HT1080 (cell line): Measurements from ENCODE around the gene TFCP2L1. TPM values are rescaled to one million over a fixed set of nuclear protein-coding genes. Genes with fewer than 3 reads are reported as not detected.
"Not testable (repeated sequence)": the region's sequence is repeated elsewhere in the genome, so short reads cannot be mapped to it uniquely, and the experiment has no call there.

Source experiments
- DNase-seq: peaks from one replicate; pipeline ENCODE4 v3.0.0-alpha.2; 2015; ENCODE audit warnings: low read depth
- total RNA-seq: library from RNA; depleted of rRNA; stranded (reverse); fragments of >200 nt; shearing (Covaris generic); gene quantifications from 2 replicates; pipeline ENCODE4 v1.2.3, GENCODE V29; 2014

The TFCP2L1 gene
- total RNA-seq, 1 experiment from 2014 or later = 0.10 TPM

- DNase-seq = not testable (repeated sequence)
Measured at GRCh38 chr2:121227381-121228144, 57.4 kb downstream of the TFCP2L1 start.

- not testable (repeated sequence) for DNase-seq
Measured at GRCh38 chr2:121225681-121226080, 59.3 kb downstream of the TFCP2L1 start.

DNA sequence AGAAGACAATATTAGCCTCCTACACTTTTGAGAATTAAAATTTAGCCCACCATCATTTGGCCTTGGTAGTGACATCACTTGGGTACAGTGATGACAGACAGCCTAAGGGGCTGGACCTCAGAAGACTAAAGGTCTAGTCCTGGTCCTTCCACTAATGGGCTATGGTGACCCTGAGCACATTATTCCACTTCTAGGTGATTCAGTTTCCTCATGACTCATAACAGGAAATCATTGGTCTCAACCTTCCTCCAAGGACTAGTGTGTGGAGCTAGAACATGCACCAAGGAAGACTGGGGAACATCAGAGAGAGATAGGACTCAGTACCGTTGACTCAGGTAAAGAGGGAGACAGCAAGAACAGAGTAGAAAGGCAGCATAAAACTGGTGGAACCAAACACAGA is 64.0 kb downstream of the TFCP2L1 start:
- DNase-seq = peak; percentile 88

- no peak for DNase-seq
Measured at GRCh38 chr2:121219866-121220265, 65.1 kb downstream of the TFCP2L1 start.

DNA sequence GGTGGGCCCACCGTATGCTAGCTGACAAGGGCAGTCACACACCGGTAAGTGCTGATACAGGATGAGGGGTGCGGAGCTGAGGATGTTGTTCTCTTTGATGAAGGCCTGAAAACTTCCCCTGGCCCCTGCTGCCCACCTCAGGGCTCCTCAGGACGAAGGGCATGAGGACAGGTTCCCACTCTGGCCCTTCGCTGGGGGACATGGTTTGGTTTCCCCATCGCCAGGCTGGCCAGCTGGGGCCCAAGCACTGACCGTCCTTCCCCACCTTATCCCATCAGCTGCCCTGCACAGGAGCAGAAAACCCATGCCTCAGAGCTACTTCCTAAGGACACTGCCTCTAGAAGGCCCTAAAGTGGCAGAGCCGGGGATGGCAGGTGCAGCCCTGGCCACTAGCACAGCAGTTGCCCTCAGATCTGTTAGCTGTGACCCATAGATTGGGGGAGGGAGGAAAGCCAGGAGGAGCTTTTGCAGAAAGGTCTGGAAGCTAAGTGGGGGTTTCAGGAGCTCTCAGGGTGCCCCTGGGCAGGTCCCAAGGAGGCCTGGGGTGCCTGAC is 66.5 kb downstream of the TFCP2L1 start:
- DNase-seq = no peak

DNA sequence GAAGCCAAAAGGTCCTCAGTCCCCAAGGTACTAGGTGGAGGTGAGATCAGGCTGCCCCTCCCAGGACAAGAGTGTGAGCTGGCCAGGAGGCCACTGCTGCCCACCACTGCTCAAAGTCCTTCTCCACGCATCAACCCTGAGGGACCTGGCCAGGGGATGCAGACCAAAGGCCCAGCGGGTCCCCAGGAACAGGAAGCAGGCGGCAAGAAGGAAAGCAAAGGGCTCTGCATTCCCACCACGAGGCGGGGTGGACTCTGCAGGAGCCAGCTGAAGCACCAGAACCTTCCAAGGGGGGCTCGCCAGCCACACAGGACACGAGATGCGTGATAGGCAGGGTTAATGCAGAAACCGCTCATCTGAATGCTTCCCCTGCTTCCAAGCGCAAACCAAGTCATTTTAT is 67.4 kb downstream of the TFCP2L1 start:
- DNase-seq = no peak

- DNase-seq = no peak
Measured at GRCh38 chr2:121214296-121214695, 70.7 kb downstream of the TFCP2L1 start.

DNA sequence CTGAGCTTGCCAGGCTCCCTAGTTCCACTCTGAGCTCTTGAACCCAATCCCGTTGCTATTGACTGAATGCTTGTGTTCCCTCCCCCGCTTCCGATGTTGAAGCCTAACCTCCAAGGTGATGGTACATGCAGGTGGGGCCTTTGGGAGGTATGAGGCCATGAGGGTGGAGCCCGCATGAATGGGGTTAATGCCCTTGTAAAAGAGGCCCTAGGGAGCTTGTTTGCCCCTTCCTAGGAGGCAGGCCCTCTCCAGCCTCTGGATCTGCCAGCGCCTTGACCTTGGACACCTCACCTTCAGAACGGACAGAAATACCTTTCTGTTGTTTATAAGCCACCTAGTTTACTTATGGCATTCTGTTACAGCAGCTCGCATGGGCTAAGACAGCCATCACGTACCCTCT is 71.6 kb downstream of the TFCP2L1 start:
- DNase-seq = no peak

DNA sequence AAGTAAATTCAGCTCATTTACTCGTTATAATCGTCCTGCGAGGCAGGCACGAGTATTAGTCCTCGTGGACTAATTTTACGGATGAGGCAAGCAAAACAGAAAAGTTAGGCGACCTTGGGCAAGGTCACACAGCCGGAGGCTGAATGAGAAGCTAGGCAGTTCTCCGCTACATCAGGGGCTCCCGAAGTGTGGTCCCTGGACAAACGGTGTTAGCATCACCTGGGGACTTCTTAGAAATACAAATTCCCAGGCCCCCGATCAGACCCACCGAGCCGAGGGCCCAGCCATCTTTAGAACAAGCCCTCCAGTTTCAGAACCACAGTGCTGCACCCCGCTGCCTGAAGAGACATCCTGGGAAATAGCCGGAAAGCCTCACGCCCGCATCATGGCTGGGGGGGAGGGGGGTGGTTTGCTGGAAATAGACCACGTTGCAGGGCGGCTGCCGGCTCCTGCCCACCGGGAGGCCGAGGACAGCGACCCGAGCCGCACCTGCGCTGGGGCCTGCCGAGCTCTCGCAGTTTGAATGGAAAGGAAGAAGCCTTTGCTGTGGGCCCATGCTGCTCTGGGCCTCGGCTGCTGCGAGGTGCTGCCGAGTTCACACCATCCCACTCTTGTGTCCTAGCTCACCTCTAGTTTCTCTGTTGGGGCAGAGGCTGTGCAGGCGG is 72.2 kb downstream of the TFCP2L1 start:
- no peak for DNase-seq

DNA sequence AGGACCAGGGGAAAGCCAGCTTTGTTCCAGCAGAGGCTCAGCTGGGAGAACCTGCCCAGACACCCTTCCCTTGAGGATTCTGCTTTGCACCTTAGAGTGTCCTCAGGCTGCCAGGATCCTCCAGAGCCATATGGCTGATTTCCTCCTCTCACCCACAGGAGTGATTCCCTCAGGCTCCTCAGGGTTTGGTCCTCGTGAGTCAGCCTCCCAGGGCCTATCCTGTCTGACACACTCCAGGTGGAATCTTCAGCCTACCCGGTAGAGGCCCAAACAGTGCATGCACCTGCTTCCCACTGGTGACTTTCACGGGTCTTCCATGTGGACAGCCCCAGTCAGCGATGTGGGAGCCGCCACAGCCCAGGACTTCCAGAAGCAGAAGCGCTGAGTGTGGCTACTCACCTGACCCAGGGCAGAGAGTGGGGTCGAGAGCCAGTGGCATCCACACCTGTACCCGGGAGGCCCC is 73.3 kb downstream of the TFCP2L1 start:
- DNase-seq = peak; percentile 15

DNA sequence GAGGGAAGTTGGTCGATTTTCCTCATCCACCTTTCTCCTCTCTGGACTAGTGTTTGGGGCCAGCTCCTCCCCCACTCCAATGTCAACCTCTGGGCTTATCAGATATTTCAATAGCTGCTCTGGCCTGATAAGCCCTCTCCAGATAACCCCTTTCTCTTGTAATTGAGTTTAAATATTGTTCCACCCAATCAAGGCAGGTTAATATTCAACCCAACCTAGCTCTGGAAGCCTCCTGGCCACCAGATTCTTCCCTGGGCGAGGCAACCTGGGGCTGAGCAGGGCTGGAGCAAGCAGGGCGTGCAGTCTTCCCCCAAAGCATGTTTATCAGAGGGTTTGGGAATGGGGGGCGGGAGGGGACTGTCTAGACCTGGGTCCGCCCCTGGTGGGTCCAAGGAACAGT is 73.8 kb downstream of the TFCP2L1 start:
- no peak for DNase-seq

GRCh38 chr2:121210691-121211090 is 74.3 kb downstream of the TFCP2L1 start:
- DNase-seq = peak; percentile 17

DNA sequence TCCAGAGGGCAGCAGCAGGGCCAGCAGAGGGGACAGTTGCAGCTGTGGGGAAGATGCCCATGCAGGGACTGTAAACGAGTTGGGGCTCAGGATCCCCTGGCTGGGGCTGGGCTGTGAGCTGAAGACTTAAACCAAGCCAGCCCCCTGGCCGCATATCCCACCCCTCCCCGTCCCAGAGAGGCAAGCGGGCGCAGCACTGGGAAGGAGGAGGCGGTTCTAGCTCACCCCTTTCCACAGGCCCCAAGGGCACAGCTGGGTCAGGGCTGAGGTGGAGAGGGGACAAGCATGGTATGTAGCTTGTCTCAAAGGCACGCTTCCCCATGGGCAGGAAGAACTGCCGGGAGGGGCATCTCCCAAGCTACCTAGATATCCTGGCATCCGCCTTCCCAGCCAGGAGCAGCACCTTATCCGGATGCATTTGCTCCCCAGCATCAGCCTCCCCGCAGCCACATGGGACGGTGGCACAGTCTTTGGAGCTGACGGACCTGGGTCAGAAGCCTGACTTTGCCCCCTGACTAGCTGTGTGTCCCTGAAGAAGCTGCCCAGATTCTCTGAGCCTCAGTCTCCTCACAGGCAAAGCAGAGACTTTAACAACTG is 75.9 kb downstream of the TFCP2L1 start:
- no peak for DNase-seq

DNA sequence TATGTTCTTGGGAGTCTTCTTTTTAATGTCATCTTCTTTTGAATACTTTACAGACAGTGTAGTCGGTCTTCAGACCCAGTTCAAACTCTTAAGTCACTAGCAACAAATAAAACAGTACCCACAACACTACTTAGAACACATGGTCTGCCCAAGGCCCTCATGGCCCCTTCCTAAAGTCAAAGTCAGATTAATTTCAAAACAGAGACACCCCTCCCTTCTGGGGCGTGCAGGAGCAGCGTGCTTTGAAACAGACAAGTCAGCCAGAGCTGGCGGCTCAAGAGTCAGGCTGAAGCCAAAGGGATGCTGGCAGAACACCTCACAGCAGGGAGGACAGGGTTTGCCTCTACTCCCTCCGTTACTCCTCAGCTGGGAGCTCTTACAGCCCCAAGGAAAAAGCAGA is 77.5 kb downstream of the TFCP2L1 start:
- DNase-seq = no peak

DNA sequence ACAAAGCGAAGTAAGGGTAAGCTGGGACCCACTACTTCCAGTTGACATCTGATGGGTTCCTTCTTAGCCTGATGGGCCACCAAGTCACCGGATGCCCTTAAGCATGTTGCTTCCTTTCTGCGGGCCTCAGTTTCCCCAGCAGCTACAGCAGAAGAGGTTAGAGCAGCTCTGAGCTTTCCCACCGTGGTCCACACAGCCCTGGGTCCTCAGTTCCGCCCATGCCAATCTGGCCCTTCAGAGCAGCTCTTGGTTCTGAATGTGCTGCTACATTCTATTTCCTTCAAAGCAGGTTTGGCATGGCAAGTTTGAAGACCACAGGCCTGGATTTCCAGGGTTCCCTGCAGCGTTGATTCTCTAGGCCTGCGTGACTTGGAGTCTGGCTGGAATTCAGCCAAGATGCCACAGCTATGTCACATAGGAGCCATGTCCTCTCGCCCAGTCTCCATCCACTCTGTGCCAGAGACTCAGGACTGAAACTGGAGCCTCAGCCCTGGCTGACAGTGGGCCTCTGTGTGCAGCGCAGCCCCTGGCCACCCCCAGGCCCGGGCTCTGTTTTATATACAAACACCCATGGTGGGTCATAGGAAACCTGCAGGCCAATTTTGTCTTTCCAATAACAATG is 79.6 kb downstream of the TFCP2L1 start:
- DNase-seq = no peak

- DNase-seq = no peak
Measured at GRCh38 chr2:121203591-121204249, 81.3 kb downstream of the TFCP2L1 start.

- peak; percentile 53 for DNase-seq
Measured at GRCh38 chr2:121202541-121203310, 82.3 kb downstream of the TFCP2L1 start.

GRCh38 chr2:121201796-121202195 is 83.2 kb downstream of the TFCP2L1 start:
- DNase-seq = no peak

DNA sequence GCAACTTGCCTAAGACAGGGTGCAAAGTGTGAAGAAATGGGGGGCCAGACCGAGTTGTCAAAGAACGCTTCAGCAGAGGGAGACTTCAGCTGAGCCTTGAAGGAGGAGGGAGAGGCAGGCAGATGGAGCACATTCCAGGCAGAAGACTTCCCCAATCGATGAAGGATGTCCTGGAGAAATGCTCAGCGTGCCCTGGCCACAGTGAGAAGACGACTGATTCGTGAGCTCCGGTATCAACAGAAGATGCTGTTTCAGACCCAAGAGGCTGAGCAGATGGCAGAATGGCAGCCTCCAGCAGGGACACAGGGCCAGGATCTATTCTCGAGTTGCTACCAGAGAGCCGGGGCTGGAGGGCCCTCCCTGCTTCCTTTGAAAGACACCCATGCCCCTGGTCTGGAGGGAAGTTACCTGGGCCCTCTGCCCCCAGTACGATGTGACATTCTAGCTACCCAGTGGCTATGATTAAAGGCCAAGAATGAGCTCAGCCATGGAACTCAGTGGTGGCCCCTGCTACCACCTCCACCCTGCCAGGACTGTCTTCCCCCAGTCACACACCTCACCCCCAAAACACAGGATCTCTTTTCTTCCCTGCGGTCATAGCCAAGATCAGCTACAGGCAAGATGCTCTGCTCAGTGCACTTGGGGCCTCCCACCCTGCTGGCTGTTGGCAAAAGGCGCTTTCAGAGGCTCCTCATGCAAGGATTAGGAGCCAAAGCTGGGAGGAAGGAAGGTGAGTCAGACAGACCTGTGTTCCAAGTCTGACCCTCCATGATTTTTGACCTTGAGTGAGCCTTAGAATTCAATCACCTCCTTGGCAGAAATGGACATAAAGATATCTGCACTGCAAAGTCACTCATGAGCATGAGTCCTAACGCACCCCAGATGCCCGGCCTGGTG is 84.3 kb downstream of the TFCP2L1 start:
- DNase-seq = peak; percentile 41
